OCI-LY1 (cell line): ENCODE data around the gene POLH.

ENCODE experiments used
- H2AFZ ChIP-seq: fragments of 200-600 bp; sonication (generic), shearing (Covaris generic); 2 replicates; pipeline ENCODE4 v1.6.0; 2014; ENCODE audit warnings: antibody characterized with exemption, mild to moderate bottlenecking, low read length
- H3F3A ChIP-seq: fragments of 200-600 bp; sonication (generic), shearing (Covaris generic); 2 replicates; pipeline ENCODE4 v1.6.0; 2014; ENCODE audit warnings: mild to moderate bottlenecking, antibody characterized with exemption, low read length, moderate library complexity; ENCODE audit not compliant: insufficient read depth
- H3K27ac ChIP-seq: fragments of 200-600 bp; sonication (generic); 2 replicates; pipeline ENCODE4 v1.5.1; 2014; ENCODE audit warnings: low read length, mixed run types, mild to moderate bottlenecking, low read depth; ENCODE audit not compliant: poor library complexity, severe bottlenecking
- H3K27me3 ChIP-seq: fragments of 200-600 bp; sonication (generic); 2 replicates; pipeline ENCODE4 v1.6.0; 2014; ENCODE audit warnings: antibody characterized with exemption, mild to moderate bottlenecking, low read length, moderate library complexity; ENCODE audit not compliant: insufficient read depth
- H3K36me3 ChIP-seq: fragments of 200-600 bp; sonication (generic); 2 replicates; pipeline ENCODE4 v1.6.1; 2014; ENCODE audit warnings: mild to moderate bottlenecking, antibody characterized with exemption, low read length, moderate library complexity, mixed read lengths; ENCODE audit not compliant: insufficient read depth
- H3K4me1 ChIP-seq: fragments of 200-600 bp; sonication (generic); 2 replicates; pipeline ENCODE4 v1.5.1; 2014; ENCODE audit warnings: mild to moderate bottlenecking, low read length, moderate library complexity; ENCODE audit not compliant: insufficient read depth, severe bottlenecking
- H3K4me2 ChIP-seq: fragments of 200-600 bp; sonication (generic), shearing (Covaris generic); 2 replicates; pipeline ENCODE4 v1.6.1; 2014; ENCODE audit warnings: low read length
- H3K4me3 ChIP-seq: fragments of 200-600 bp; sonication (generic); 2 replicates; pipeline ENCODE4 v1.5.1; 2014; ENCODE audit warnings: low read length, low read depth, mild to moderate bottlenecking, mixed read lengths; ENCODE audit not compliant: poor library complexity, severe bottlenecking
- H3K79me2 ChIP-seq: fragments of 200-600 bp; shearing (Covaris generic); 2 replicates; pipeline ENCODE4 v1.6.1; 2016; ENCODE audit warnings: mixed run types, low read length, mixed read lengths; ENCODE audit not compliant: insufficient read depth
- H3K9ac ChIP-seq: fragments of 200-600 bp; sonication (generic), shearing (Covaris generic); 2 replicates; pipeline ENCODE4 v1.6.1; 2014; ENCODE audit warnings: mild to moderate bottlenecking, low read length, mixed read lengths
- H3K9me2 ChIP-seq: fragments of 200-600 bp; sonication (generic), shearing (Covaris generic); 2 replicates; pipeline ENCODE4 v1.6.1; 2014; ENCODE audit warnings: low read depth, mild to moderate bottlenecking, low read length, mixed read lengths
- H3K9me3 ChIP-seq: fragments of 200-600 bp; shearing (Covaris generic); 2 replicates; pipeline ENCODE4 v1.6.1; 2014; ENCODE audit warnings: low read length, mixed read lengths
- H4K20me1 ChIP-seq: fragments of 200-600 bp; sonication (generic), shearing (Covaris generic); 2 replicates; pipeline ENCODE4 v1.6.0; 2016; ENCODE audit warnings: mild to moderate bottlenecking, low read length; ENCODE audit not compliant: insufficient read depth
- CTCF ChIP-seq: fragments of 200-600 bp; sonication (generic), shearing (Covaris generic); IDR thresholded peaks from 2 replicates; pipeline ENCODE4 v1.5.1; 2017; ENCODE audit warnings: mild to moderate bottlenecking, antibody characterized with exemption, low read length, moderate library complexity, mixed read lengths
- EZH2 ChIP-seq: fragments of 200-600 bp; sonication (generic), shearing (Covaris generic); IDR thresholded peaks from 2 replicates; pipeline ENCODE4 v1.8.0; 2017; ENCODE audit warnings: borderline replicate concordance, mixed run types, mild to moderate bottlenecking, antibody characterized with exemption, low read length, moderate library complexity, mixed read lengths

Gene POLH

GRCh38 chr6:43579171-43579570 lies 3.2 kb downstream of the POLH start:
- no peak overlapping the region for H3K4me3 ChIP-seq
- H3K9me3 ChIP-seq = no peaks in the 10 kb centered on the region
- H4K20me1 ChIP-seq = no peaks in the 10 kb centered on the region
- peaks cover 35% of the 10 kb centered on the region for H3K36me3 ChIP-seq
- no peaks in the 10 kb centered on the region for H3K27me3 ChIP-seq
- H2AFZ ChIP-seq = no peak overlapping the region
- H3K27ac ChIP-seq = no peak overlapping the region
- H3K79me2 ChIP-seq = peaks cover 45% of the 10 kb centered on the region
- no peaks in the 10 kb centered on the region for H3F3A ChIP-seq
- H3K4me2 ChIP-seq = no peak overlapping the region
- H3K4me1 ChIP-seq = peaks cover 29% of the 10 kb centered on the region
- H3K9ac ChIP-seq = no peak overlapping the region
- H3K9me2 ChIP-seq = no peaks in the 10 kb centered on the region
- TF ChIP-seq CTCF = no peak
- no peak for TF ChIP-seq EZH2

GRCh38 chr6:43582911-43583310 lies 6.9 kb downstream of the POLH start:
- no peaks in the 10 kb centered on the region for H3F3A ChIP-seq
- H3K9ac ChIP-seq = no peak overlapping the region
- no peak overlapping the region for H3K27ac ChIP-seq
- peaks cover 13% of the 10 kb centered on the region for H3K4me1 ChIP-seq
- H3K9me3 ChIP-seq = no peaks in the 10 kb centered on the region
- H3K27me3 ChIP-seq = no peaks in the 10 kb centered on the region
- H3K36me3 ChIP-seq = peaks cover 72% of the 10 kb centered on the region
- no peak for TF ChIP-seq CTCF
- no peak for TF ChIP-seq EZH2
- peaks cover 17% of the 10 kb centered on the region for H3K79me2 ChIP-seq
- no peak overlapping the region for H3K4me3 ChIP-seq
- H2AFZ ChIP-seq = no peak overlapping the region
- no peak overlapping the region for H3K4me2 ChIP-seq
- H4K20me1 ChIP-seq = no peaks in the 10 kb centered on the region
- no peaks in the 10 kb centered on the region for H3K9me2 ChIP-seq

GRCh38 chr6:43584892-43585570 lies 9.0 kb downstream of the POLH start:
- TF ChIP-seq CTCF (no peak), EZH2 (no peak)
- Histone ChIP-seq H3K36me3 (peaks cover 79% of the 10 kb centered on the region), H3K9me3 (no peaks in the 10 kb centered on the region), H3K27me3 (no peaks in the 10 kb centered on the region), H3K4me2 (no peak overlapping the region), H3K4me3 (no peak overlapping the region), H3K9ac (no peak overlapping the region), H3F3A (no peaks in the 10 kb centered on the region), H3K79me2 (no peaks in the 10 kb centered on the region), H3K4me1 (no peaks in the 10 kb centered on the region), H2AFZ (no peak overlapping the region), H3K27ac (no peak overlapping the region), H3K9me2 (no peaks in the 10 kb centered on the region), H4K20me1 (no peaks in the 10 kb centered on the region)
